Stimulated activated CD4-positive, alpha-beta T cell treated with anti-CD3 and anti-CD28 coated beads, Interleukin-2, amount 100 ng/mL, for 48 hours (primary cell): Measurements from ENCODE around the gene STKLD1.
"Not testable (repeated sequence)": the region's sequence is repeated elsewhere in the genome, so short reads cannot be mapped to it uniquely, and the experiment has no call there.

Source experiments
- DNase-seq, 2 donors: peaks; one replicate each; pipeline ENCODE4 v3.0.0-alpha.2; 2020

STKLD1 gene

GRCh38 chr9:133449760-133450159 lies 73.6 kb downstream of the STKLD1 start:
- no peak for DNase-seq

GRCh38 chr9:133451865-133452264 lies 75.7 kb downstream of the STKLD1 start:
- not testable (repeated sequence) for DNase-seq

GRCh38 chr9:133452562-133452961 lies 76.4 kb downstream of the STKLD1 start:
- no peak for DNase-seq

GRCh38 chr9:133453651-133454050 lies 77.5 kb downstream of the STKLD1 start:
- no peak for DNase-seq

- DNase-seq: no peak
These were observed 78.2 kb downstream of the STKLD1 start for GRCh38 chr9:133454325-133454724.

GRCh38 chr9:133454943-133455673 lies 78.9 kb downstream of the STKLD1 start:
- DNase-seq: no peak
